SW 1271 (cell line): Measurements from ENCODE around the gene PLXNC1.

Source experiments
- DNase-seq, 2 experiments: peaks; one replicate each; lab custom pipeline; 2025; lab: John Stamatoyannopoulos, UW

The PLXNC1 gene

DNA sequence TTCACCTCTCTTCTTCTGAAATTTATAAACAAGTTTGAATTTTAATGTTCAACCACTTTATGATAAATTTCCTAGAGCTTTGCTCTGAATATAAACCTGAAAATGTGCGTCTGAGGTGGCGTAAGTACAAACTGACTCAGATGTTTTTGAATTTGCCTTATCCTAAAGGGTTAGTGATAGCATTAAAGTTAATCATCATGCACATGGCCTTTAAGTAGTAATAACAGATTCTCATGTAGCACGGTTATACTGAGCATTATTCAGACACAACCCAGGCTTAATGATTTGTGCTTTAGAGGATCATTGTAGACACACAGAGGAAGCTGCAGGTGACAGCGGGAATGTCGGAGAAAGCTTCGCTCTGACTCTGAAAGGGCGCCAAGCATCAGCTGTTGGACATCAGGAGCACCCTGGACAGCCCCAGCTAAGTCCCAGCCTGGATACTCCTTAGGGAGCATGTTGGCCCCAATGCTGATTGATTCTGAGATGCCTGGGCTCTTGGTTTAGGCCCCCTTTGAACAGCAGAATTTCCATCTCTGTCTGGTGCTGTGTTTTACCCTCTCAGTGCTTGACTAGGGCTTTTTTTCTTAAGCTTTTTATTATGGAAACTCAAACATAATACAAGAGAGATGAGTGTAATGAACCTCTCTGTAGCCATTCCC, 91.1 kb downstream of the PLXNC1 start:
- no peak for DNase-seq

DNA sequence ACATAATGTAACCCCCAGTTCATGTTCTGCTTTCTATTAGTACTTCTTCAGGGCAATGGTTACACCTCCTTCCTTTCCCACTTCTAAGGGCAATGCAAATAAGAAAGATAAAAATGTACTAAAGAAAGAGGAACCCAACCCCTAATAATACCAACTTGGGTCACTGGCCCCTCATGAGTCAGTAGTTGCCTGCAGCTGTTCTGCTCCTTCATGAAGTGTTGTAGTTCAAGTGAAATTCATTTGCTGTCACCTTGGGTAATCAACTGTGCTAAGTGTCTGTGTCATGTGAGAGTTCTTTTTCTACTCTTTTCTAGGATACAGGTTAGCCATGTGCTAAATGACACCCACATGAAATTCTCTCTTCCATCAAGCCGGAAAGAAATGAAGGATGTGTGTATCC, 91.8 kb downstream of the PLXNC1 start:
- DNase-seq, result no peak

DNA sequence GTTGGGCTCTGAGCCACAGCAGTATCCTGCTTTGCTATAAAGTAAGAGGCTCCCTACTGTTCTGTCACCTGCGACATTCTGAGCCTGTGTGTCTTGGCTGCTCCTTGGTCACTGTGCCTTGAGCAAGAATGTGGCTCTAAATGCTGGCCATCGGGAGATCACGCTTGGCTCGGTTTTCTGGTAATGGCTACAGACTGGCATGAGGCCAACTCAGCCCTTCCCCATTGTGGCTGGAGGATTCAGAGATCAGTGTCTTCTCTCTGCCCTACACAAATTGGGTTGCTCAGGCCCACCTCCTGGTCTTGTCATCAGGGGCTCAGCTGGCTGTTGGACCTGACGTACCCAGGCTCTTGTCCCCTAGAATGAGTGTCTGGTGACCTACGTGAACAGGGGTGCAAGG, 94.5 kb downstream of the PLXNC1 start:
- DNase-seq, result no peak

DNA sequence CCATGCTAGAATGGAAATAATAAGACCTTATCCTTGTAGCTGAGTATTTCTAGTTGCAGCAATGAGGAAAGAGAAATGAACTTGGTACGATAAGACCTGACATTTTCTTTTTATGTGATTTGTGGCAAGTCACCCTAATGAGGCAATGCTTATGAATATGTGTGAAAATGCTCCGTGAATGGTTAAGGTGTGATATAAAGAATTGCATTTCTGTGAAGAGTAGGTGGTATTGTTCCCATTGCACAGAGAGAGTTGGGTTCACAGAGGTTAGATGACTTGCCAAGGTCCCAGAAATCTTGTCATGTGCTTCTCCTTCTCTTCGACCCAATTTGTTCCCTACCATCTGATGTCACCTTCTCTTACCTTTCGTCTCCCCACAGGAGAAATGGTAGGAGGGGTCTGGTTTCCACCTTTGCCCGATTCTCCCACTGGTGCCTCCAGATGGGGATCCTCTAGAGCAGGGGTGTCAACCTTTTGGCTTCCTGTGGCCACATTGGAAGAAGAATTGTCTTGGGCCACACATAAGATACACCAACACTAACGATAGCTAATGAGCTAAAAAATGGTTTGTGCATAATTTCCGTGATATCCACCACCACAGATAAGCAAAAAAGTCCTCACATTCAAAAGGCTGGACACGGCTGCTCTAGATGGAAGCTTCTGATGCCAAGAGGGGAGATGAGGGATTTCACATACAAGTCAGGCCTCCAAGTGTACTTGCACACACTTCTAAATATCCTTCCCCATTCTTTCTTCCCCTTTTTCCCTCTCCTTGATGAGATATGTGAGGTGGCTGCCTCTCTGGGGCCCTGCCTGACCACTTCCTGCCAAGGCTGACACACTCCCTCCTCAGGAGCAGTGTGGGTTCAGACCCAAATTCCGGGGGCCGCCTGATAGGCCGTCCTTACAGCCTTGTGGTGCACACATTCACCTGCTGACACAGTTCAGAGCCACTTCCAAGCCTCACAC, 96.1 kb downstream of the PLXNC1 start:
- DNase-seq, result no peak

DNA sequence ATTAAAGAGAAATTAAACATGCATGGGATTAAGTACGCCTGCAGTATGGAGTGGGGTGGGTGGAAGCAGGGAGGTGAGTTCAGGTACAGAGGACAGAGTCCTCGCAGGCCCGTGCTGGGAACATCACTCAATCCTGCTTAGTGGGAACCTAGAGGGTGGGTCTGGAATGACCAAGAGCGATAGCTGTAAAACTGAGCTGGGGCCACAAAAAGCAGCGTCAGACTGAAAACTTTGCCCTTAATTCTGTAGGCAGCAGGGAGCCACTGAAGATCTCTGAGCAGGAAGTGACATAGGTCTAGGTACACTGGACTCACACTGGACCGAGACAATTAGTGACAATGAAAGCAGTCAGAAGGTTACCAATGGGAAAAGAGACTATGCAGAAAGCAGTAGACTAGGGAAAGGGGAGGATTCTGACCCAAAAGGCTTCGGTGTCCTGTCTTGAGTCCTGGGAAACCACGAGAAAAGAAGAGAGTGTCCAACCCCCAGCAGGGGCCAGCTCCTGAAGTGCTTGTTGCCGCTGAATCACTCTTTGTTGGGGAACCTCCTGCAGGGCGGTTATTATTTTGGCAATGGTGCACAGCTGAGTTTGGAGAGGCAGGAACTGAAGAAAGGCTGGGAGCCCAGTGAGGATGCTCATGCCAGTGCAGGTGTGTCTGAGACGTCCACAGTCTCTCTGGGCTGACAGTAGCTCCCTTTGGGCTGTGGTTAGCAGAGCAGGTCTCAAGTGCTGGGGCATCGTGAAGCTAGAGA, 97.4 kb downstream of the PLXNC1 start:
- no peak for DNase-seq

DNA sequence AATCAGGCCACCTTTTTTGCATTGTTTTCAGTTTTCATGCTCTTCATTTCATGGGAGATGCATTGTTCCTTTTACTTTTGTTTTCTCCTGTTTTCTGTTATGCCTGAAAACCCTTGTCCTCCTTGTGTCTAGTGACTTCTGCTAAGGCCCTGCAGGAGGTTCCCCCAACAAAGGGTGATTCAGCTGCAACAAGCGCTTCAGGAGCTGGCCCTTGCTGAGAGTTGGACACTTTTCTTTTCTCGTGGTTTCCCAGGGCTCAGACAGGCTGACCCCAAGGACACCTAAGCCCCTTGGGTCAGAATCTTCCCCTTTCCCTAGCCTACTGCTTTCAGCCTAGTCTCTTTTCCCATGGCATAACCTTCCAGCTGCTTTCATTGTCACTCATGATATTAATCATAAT, 98.9 kb downstream of the PLXNC1 start:
- DNase-seq, result no peak

DNA sequence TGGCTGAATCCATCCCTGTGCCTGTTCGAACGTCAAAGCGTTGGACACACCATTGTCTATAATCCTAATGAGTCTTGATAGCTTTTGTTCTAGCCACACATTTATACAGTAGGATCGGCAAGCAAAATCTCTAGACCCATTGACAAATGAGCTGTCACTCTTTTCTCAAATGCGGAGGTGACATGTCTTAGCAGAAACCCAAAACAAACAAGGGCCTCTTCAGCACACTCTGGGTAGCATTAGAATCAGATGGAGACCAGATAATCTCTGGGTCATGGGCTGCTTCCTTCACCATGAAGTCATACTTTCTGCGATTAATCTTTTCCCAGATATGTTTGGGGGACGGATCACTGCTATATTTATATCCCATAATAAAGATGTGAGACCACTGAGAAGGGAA, 100.2 kb downstream of the PLXNC1 start:
- DNase-seq, result no peak

DNA sequence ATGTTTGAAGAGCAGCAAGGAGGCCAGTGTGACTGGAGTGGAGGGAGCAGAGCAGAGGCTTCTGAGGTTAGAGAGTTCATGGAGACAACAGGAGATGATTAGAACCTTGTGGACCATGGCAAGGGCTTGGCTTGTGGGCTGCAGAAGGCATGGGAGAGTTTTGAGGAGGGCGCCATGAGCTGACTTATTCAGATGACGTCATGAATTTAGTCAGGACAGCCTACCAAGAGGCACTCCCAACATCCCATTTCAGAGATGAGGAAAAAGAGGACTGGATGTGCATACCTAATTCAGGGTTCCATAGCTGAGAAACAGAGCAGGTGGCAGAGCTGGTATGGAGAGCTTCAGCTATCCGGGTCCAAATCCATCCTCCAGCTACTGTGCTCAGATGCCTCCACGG, 101.8 kb downstream of the PLXNC1 start:
- no peak for DNase-seq

DNA sequence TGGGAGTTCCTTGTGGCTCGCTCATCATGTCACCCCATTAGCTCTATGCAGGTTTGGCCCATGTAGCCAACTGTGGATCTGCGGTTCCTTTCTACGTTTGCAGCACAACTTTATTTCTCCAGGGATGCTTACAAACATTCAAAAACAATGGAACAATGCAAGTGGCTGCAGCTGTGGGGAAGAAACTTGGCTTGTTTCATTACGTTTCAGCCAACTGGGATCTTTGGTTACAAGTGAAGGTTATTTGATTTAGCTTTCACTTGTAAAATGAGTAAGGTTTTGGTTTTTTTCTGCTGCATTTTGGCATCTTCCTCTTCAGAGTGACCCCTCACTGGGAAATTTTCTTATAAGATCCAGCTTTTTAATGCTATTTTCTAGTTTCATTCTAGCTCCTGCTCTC, 105.9 kb downstream of the PLXNC1 start:
- no peak for DNase-seq

DNA sequence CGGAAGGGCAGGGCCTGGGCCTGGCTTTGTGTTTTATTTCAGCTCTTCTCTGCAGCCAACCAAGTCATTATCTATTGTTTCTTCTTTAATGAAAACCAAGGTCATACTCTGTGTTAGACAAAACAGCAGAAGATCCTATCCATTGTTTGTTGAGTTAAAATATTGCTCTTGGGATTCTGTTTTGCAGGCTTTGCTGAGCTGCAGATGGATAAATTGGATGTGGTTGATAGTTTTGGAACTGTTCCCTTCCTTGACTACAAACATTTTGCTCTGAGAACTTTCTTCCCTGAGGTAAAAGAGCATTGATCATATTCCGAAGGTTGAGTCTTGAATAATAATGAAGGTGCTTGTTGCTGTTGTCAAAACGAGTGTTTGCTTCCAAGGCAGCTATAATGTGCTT, 106.6 kb downstream of the PLXNC1 start:
- DNase-seq, result no peak

DNA sequence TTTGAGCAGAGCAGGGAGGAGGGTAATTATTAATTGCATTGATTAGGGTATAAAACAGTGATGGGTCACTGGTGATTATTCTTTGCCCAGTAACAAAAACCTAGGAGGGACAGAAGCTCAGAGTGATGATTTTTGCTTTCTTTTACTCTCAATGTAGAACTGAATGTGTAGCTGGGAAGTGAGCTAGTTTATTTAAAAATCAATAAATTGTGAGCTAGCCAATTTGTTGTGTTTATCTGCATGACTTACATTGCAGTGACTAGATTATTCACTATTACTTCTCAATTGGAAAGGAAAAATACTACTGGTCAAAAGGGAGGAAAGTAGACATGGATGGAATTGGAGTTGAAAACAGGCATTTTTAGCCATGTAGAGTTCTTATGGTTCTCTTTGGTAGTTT, 107.1 kb downstream of the PLXNC1 start:
- DNase-seq, result no peak

DNA sequence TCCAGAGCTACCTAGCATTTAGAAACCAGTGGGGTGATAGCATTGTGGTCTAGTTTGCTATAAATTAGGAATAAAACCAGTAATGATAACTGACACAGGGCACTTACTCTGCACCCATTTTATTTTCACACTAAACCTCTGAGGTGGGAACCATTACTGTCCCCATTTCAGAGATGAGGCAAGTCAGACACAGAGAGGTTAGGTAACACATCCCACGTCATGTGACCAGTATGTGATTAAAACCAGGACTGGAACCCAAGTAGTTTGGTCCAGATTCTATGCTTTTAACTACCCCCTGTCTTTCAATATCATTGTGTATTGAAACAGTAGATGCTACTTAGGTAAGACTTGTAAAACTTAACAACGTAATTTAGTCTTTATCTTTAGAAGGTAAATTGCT, 110.2 kb downstream of the PLXNC1 start:
- no peak for DNase-seq

DNA sequence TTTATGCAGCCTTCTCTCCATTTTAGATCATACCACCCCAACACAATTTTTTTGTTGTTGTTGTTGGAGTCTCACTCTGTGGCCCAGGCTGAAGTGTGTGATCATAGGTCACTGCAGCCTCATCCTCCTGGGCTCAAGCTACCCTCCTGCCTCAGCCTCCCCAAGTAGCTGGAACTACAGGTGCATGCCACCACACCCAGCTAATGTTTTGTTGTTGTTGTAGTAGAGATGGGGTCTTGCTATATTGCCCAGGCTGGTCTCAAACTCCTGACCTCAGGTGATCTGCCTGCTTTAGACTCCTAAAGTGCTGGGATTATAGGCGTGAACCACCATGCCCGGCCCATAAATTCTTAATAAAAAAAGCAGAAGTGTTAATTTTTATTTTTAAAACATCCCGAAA, 111.6 kb downstream of the PLXNC1 start:
- no peak for DNase-seq

DNA sequence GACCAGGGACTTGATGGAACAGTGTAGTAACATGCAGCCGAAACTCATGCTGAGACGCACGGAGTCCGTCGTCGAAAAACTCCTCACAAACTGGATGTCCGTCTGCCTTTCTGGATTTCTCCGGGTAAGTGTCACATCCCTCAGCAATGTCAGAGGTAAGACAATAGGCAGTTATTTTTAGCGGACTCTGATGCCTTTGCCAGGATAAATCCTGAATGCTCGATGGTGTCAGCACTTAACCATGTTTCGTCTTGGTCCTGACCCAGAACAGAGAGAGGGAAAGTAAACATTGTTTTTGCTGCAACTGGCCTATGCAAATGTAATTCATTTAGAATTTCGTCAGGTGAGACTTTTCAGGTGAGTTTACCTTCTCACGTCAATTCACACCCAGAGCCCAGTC, 112.3 kb downstream of the PLXNC1 start:
- DNase-seq, result no peak

DNA sequence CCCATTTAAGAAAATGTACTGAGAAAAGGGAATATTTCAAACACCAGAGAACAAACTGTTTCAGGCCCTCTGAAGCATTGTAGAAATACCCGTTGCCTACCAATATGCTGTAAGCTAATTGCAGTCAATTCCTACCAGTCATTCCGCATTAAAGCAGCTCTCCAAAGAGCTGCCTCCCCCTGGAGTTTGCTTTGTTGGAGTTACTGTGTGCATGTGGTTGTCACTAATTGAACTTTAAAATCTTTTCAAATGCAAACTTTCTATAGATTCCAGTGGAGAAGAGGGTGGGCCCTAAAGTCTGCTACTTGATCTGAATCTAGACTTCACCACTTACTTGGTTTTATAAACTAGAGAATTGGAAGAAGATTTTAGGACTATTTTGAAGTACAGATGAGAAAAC, 112.7 kb downstream of the PLXNC1 start:
- DNase-seq, result no peak

DNA sequence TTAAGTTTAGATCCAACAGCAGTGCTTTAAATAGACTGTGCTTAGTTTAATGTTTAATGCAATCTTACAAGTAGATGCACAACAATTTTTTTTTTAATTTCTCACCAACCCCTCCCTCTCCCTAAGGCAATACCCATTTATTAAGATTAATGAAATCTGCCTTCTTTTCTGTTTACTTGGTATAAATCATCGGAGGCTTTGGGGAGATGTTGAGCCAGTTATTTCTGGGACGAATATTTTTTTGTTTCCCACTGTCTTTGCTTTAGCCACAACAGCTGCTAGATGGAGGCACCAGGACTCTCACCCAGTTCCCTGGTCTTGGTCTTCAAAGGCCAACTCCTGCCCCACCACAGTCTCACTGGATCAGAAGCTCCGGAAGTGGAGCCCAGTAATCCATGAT, 113.4 kb downstream of the PLXNC1 start:
- no peak for DNase-seq

DNA sequence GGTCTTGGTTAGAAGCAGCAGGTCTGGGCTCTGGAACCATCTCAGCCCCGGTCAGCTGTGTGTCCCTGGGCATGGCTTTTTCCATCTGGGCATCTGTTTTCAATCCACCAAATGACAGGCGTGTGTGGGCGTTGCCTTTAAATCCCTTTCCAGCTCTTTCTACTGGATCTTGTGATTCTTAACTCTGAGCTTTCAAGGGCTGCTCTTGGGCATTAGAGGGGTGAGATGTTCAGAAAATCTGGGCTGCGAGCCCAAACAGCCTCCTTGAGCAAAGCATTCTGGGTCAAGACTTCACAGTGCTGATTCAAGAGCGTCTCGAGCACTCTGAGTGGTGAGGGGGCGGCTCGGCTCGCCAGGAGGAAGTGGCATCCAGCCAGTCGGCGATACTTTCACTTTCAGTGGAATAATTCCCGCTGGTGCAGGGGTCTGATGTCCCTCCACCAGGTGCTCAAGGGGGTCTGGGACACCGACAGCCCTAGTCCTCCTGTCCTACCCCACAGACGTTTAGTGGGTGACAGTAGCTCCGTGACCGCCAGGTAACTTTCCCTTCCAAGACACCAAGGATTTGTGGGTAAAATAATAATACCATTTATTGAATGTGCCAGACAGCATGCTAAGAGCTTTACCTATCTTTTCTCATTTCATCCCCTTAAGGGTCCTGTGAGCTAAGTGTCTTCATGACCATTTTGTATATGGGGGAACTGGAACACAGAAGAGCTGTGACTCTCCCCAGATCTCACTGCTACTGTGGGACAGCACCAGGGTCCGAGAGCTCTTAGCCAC, 114.0 kb downstream of the PLXNC1 start:
- no peak for DNase-seq

DNA sequence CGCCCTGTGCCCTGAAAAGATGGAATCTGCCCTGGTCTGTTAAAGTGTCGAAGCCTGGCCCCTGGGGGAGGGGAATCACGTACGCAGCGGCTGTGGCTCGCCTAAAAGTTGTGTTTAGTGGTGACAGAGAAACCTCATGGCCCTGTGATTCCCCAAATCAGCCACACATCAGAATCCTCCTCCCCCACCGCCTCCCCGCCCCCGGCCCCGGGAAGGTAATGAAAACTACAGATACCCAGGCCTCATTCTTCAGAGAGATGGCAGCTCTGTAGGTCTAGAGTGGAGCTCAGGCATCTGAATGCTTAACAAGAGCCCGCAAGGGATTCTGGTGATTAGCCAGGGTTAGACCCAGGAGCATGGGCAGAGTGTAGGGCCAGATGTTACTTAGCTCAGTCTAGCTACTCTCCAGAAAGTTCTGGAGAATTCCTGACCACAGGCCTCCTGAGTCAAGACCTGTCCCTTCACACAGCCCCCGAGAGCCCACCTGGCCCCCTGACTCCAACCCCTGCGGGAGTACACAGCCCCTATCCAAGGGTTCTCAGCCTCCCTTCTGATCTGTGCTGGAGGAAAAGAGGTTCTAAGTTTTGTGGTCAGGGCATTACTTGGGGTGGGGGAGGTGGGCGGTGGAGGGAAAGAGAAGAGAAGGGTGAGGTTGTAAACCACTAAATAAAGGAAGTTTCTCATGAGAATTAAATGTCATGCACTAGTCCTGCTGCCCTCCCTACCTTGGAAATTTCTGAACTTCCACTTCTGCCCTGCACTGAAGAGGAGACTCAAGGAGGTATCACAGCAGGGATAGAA, 114.8 kb downstream of the PLXNC1 start:
- DNase-seq, result no peak

DNA sequence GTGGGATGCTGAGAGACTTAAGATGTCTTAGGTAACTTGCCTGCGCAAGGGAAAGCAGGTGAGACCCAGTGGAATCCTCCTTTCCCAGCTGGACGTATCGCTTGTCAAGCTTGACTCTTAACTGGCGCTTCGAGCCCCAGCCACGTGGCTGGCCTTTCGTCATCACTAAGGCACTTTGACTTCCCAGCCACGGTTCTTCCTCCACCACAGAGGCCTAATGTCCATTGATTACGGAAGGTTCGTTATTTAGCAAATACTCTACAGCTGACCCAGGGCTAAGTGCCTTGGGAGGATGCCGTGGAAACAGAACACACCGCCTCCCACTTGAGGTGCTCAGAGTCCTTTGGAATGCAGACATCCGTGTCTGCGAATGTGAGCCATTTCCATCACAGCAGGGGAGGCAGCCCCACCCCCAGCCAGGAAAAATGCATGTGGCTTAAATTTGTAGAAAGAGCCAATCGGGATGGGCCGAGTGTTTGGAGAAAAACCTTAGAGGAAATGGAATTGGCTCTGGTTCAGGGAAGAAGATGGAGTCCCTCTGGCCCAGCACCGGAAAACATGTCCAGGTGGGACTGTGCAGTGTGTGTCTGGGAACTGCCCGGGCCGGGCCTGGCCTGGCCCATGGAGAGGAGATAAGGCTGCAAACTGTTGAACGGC, 115.7 kb downstream of the PLXNC1 start:
- DNase-seq, result no peak

DNA sequence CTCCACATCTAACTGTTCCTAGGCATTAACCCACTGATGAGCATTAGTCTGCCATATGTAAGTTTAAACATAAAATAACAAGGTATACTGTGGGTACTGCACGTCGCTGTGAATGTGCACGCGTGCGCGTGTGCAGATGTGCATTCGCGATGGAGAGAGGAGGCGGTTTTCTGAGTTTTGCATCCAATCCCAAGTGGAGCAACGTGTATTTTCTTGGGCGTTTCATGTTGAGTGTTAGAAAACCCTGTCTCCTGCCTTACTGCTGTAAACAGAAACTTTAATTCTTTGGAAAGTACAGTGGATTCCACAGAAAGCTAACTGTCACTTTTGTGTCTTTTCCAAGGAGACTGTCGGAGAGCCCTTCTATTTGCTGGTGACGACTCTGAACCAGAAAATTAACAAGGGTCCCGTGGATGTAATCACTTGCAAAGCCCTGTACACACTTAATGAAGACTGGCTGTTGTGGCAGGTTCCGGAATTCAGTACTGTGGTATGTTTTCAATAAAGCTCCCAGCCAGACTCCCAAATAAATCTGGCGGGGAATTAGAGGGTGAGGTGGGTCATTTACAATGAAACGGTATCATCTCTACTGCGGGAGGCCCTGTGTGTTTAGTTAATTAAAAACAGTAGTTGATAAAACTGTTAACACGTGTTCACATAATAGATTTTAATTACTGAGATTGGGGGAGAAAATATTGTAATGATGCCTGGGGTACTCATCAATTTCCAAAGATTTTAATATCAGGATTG, 116.5 kb downstream of the PLXNC1 start:
- no peak for DNase-seq
